ENCODE results near the gene AUNIP. TPM values are rescaled to one million over a fixed set of nuclear protein-coding genes. Genes with fewer than 3 reads are reported as not detected.

AUNIP gene
- polyA plus RNA-seq, 1 experiment = 1.4 TPM

DNA sequence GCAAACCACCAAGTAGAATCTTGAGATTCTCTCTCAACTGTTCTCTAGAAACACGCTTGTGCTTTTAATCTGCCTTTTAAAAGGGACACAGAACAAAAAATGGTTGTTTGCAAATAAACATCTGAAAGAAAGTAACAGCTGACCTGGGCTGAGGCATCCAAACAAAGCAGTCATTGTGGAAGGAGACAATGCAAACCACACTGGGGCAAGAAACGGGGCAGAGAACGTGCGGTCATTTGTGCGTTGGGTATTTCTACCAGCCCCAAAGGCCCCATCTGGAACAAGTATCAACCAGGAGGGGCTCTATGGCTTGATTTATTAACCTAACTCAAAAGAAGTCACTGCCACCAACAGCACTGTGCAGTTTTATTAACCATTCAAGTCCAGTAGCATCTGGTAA lies 41.0 kb upstream of the AUNIP start:
- H3K27me3 ChIP-seq (ENCODE audit: control insufficient read depth, insufficient read depth, low read length) = no peaks in the 10 kb centered on the region
- ChIA-PET CTCF (interaction anchor here (0.9 to 13.9 kb wide), 3 partner anchors 9 to 135 kb away, joined by 3 to 308 read pairs (median 4); partner anchors contain the start of gene PAFAH2), POLR2A (interaction anchor here (0.6 kb wide), 1 partner anchor 8 kb away, joined by 3 read pairs; no protein-coding TSS in a partner anchor)
- DNase-seq (ENCODE audit: low read depth) = no peak
- H3K4me3 ChIP-seq (ENCODE audit: low read depth, low read length) = no peak overlapping the region
- H3K36me3 ChIP-seq (ENCODE audit: control insufficient read depth, insufficient read depth, low read length) = peaks cover 3% of the 10 kb centered on the region; the same call in 1 of the 2 replicates
- TF ChIP-seq, protein P1, sequence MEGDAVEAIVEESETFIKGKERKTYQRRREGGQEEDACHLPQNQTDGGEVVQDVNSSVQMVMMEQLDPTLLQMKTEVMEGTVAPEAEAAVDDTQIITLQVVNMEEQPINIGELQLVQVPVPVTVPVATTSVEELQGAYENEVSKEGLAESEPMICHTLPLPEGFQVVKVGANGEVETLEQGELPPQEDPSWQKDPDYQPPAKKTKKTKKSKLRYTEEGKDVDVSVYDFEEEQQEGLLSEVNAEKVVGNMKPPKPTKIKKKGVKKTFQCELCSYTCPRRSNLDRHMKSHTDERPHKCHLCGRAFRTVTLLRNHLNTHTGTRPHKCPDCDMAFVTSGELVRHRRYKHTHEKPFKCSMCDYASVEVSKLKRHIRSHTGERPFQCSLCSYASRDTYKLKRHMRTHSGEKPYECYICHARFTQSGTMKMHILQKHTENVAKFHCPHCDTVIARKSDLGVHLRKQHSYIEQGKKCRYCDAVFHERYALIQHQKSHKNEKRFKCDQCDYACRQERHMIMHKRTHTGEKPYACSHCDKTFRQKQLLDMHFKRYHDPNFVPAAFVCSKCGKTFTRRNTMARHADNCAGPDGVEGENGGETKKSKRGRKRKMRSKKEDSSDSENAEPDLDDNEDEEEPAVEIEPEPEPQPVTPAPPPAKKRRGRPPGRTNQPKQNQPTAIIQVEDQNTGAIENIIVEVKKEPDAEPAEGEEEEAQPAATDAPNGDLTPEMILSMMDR (IDR thresholded peaks at IDR 0.05; ENCODE audit: insufficient read depth, low read depth, low read length) = no peak

DNA sequence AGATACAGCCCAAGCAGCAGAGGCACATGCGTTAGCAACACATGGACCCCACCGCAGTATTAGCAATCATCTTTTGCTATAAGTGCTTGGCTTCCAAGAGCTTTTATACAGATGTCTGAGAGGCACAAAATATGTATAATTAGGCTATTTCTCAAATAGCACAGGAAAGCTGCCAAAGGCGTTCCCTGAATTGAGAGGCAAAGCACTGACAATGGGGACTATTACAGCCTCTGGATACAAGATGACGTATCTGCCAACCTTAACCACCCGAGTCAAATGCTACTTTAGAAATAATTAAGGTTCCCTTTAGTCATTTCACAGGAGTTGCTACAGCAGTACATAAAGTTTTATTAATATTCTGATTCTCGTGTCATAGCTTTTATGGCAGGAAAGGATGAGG lies 40.5 kb upstream of the AUNIP start:
- DNase-seq (ENCODE audit: low read depth) = no peak
- Histone ChIP-seq H3K36me3 (ENCODE audit: control insufficient read depth, insufficient read depth, low read length) (peaks cover 3% of the 10 kb centered on the region; the same call in 1 of the 2 replicates), H3K27me3 (ENCODE audit: control insufficient read depth, insufficient read depth, low read length) (no peaks in the 10 kb centered on the region), H3K4me3 (ENCODE audit: low read depth, low read length) (no peak overlapping the region)
- POLR2A ChIA-PET = no interaction called here
- TF ChIP-seq, protein P1 (IDR thresholded peaks at IDR 0.05; ENCODE audit: insufficient read depth, low read depth, low read length) = no peak
- CTCF ChIA-PET = interaction anchor here (13.9 kb wide), 1 partner anchor 99 kb away, joined by 308 read pairs; the partner anchor contains the start of gene PAFAH2

DNA sequence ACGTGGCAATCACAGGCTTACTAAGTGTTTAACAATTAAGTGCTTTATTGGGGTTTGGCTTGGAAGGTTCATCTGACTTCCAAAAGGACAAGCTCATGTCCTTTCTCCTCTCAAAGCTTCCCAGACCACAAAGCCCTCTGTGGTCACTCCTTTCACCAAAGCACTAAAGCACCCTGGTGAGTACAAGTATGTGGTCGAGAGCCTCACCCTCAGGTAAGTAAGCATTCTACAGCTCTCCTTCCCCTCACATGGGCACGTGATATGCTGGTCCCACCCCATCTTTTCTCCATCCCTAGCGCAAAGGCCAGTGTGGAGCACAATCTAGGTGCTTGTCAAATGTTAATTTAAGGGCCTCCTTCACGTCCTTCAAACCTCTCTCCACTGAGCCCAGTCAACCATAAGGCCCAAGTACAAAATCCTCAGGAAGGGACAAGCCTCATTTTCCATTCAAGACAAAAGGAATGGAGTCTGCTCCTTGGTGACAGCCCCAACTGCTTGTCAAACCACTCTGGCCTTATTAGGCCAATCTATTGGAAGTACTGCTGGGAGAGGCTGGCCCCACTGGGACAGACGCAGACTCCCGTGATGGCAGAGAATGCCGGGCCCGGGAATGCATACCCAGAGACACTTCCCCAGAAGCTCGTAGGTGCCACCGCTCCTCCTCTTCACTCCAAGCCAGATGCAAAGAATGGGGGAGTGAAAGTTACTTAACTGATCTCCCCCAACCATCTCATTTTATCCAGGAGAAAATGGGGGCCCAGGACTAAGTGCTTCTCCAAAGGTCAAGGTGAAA lies 39.2 kb upstream of the AUNIP start:
- TF ChIP-seq, protein P1 (IDR thresholded peaks at IDR 0.05; ENCODE audit: insufficient read depth, low read depth, low read length) = no peak
- ChIA-PET POLR2A (no interaction called here), CTCF (interaction anchor here (13.9 kb wide), 1 partner anchor 101 kb away, joined by 308 read pairs; the partner anchor contains the start of gene PAFAH2)
- no peaks in the 10 kb centered on the region for H3K27me3 ChIP-seq (ENCODE audit: control insufficient read depth, insufficient read depth, low read length)
- DNase-seq (ENCODE audit: low read depth) = no peak
- H3K36me3 ChIP-seq (ENCODE audit: control insufficient read depth, insufficient read depth, low read length) = peaks cover 3% of the 10 kb centered on the region; the same call in 1 of the 2 replicates
- no peak overlapping the region for H3K4me3 ChIP-seq (ENCODE audit: low read depth, low read length)

DNA sequence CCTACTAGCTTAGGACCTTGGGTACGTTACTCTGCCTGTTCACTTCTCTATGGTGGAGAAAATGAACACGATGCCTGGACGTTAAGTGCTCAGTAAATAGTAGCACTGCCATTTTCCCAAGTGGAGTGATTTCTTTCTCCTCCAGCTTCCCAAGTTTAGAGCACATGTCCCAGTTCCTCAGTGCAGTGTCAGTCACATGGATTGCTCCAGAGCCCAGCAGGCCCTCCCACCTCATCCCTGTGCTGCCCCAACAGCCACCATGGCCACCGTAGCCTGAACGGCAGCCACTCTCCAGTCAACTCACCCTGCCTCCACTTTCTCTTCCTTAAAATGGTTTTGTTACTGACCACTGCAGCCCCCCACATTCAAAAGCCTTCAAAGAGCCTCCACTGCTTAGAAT lies 38.5 kb upstream of the AUNIP start:
- H3K27me3 ChIP-seq (ENCODE audit: control insufficient read depth, insufficient read depth, low read length) = no peaks in the 10 kb centered on the region
- H3K4me3 ChIP-seq (ENCODE audit: low read depth, low read length) = no peak overlapping the region
- TF ChIP-seq, protein P1 (IDR thresholded peaks at IDR 0.05; ENCODE audit: insufficient read depth, low read depth, low read length) = no peak
- ChIA-PET CTCF (interaction anchor here (0.5 to 13.9 kb wide), 3 partner anchors 22 to 726 kb away, joined by 3 to 308 read pairs (median 6); partner anchors contain the start of genes PAFAH2 and PAQR7), POLR2A (no interaction called here)
- peaks cover 3% of the 10 kb centered on the region; the same call in 1 of the 2 replicates for H3K36me3 ChIP-seq (ENCODE audit: control insufficient read depth, insufficient read depth, low read length)
- no peak for DNase-seq (ENCODE audit: low read depth)

DNA sequence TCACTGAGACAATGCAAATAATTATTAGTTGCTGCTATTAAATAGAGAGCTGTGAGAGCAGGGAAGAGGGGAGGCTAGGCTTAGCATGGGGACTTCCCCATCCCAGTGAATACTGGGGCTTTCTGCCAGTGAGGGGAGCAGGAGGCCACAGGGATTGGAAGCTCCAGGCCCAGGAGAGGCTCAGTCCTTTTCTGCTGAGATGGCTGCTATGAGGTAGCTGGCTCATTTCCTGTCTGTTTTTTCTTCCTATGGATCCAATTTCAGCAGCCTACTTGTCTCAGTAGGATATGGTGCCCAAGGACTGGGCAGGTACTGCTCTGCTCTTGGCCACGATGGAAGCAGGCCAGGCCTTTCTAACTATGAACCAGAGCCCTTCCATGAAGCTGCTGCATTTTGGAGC lies 37.0 kb upstream of the AUNIP start:
- ChIA-PET POLR2A (interaction anchor here (1.0 to 1.8 kb wide), 2 partner anchors 18 to 101 kb away, joined by 5 to 12 read pairs; partner anchors contain the start of gene PAFAH2), CTCF (interaction anchor here (1.1 to 13.9 kb wide), 21 partner anchors 9 to 288 kb away, joined by 3 to 308 read pairs (median 6); partner anchors contain the start of genes PAFAH2, PAQR7 and STMN1)
- DNase-seq (ENCODE audit: low read depth) = no peak

More for the DNA sequence above, 37.0 kb upstream of the AUNIP start:
- peaks cover 2% of the 10 kb centered on the region; the same call in 1 of the 2 replicates for H3K36me3 ChIP-seq (ENCODE audit: control insufficient read depth, insufficient read depth, low read length)
- TF ChIP-seq, protein P1 (IDR thresholded peaks at IDR 0.05; ENCODE audit: insufficient read depth, low read depth, low read length) = no peak
- H3K4me3 ChIP-seq (ENCODE audit: low read depth, low read length) = no peak overlapping the region
- no peaks in the 10 kb centered on the region for H3K27me3 ChIP-seq (ENCODE audit: control insufficient read depth, insufficient read depth, low read length)

All from BJ (cell line).